GM13976 (cell line): ENCODE results near the gene TAPT1.

Experiments
- DNase-seq: peaks from one replicate; pipeline ENCODE4 v3.0.0; 2012; ENCODE audit warnings: low spot score
- CTCF ChIP-seq: IDR thresholded peaks from 2 replicates; pipeline ENCODE4 v1.5.1; 2012; ENCODE audit warnings: borderline replicate concordance, mild to moderate bottlenecking; ENCODE audit not compliant: insufficient read depth; ENCODE audit errors: extremely low read depth, missing control alignments, control extremely low read depth
- in situ Hi-C: fragments of 300-500 bp; cut with MboI; formaldehyde crosslinking; loops from one replicate; pipeline ENCODE4 v1.12.0; 2022; ENCODE audit warnings: low sequenced_read_pairs, mixed read lengths, inconsistent platforms; ENCODE audit not compliant: unreplicated experiment

The TAPT1 gene

DNA sequence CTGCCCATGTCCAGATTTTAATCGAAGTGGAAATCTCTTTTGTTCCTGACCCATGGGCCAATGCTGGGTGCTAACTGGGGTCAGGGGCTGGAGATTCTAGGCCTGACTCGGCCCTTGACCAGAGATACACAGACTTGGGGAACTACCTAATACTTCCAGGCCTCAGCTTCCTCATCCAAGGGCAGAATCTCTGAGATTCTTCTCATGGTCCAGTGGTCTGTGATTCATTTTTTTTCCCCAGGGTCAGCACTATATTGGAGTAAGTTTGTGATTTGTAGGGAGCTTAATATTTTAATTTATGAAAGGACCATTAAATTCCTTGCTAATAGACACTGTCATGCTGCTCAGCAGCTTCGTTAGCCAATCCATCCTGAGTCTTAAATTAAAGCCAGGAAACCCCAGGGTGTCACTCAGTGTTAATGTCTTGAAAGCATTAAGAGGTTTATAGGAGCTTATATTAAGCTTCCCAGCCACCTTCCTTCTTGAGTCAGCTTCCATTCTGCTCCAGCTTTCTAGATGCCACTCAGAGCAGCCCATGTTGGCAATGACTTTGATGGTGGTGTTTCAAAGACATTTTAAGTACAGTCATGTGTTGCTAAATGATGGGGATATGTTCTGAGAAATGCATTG, 115.5 kb downstream of the TAPT1 start:
- in situ Hi-C loops, result no loop called here
- TF ChIP-seq CTCF, result no peak
- DNase-seq, result no peak
